HG02870 (cell line): ENCODE measurements around the gene SSNA1.

Experiments used
- ATAC-seq: cut with Tn5 transposase; IDR thresholded peaks from one replicate; pipeline ENCODE4 v1.9.1; 2021; ENCODE audit warnings: mild to moderate bottlenecking, moderate library complexity; ENCODE audit not compliant: unreplicated experiment

SSNA1 gene

GRCh38 chr9:137167277-137167746 is 21.2 kb upstream of the SSNA1 start:
- ATAC-seq = no peak

- no peak for ATAC-seq
Observed at GRCh38 chr9:137167747-137168572, 20.5 kb upstream of the SSNA1 start.

- ATAC-seq = no peak
Observed at GRCh38 chr9:137168573-137168903, 19.9 kb upstream of the SSNA1 start.

GRCh38 chr9:137168904-137169856 is 19.3 kb upstream of the SSNA1 start:
- no peak for ATAC-seq

- no peak for ATAC-seq
Observed at GRCh38 chr9:137169896-137170358, 18.5 kb upstream of the SSNA1 start, which contains the start of gene LRRC26. TSS of gene LRRC26 (minus strand) at chr9:137170051. CDS start at chr9:137169943, 108 bp downstream.

GRCh38 chr9:137170486-137171148 is 17.9 kb upstream of the SSNA1 start:
- no peak for ATAC-seq

GRCh38 chr9:137171149-137171900 is 17.2 kb upstream of the SSNA1 start:
- no peak for ATAC-seq

GRCh38 chr9:137172901-137173795 is 15.3 kb upstream of the SSNA1 start:
- ATAC-seq = no peak

- no peak for ATAC-seq
Observed at GRCh38 chr9:137173796-137174664, 14.4 kb upstream of the SSNA1 start.

GRCh38 chr9:137174722-137175293 is 13.7 kb upstream of the SSNA1 start:
- no peak for ATAC-seq

GRCh38 chr9:137175345-137175961 is 13.0 kb upstream of the SSNA1 start:
- ATAC-seq = no peak

GRCh38 chr9:137176302-137177182 is 11.9 kb upstream of the SSNA1 start:
- no peak for ATAC-seq

GRCh38 chr9:137178201-137178938 is 10.1 kb upstream of the SSNA1 start:
- ATAC-seq = no peak

GRCh38 chr9:137178939-137179630 is 9.4 kb upstream of the SSNA1 start:
- ATAC-seq = no peak

- no peak for ATAC-seq
Observed at GRCh38 chr9:137179761-137180160, 8.7 kb upstream of the SSNA1 start.
